ENCODE results near the gene PRKCD.
A peak's percentile ranks its signal among the peaks of the same experiment; 100 is the strongest.

PRKCD gene

GRCh38 chr3:53232641-53233377, 71.8 kb downstream of the PRKCD start:
- DNase-seq (ENCODE audit: low read depth), result no peak

DNA sequence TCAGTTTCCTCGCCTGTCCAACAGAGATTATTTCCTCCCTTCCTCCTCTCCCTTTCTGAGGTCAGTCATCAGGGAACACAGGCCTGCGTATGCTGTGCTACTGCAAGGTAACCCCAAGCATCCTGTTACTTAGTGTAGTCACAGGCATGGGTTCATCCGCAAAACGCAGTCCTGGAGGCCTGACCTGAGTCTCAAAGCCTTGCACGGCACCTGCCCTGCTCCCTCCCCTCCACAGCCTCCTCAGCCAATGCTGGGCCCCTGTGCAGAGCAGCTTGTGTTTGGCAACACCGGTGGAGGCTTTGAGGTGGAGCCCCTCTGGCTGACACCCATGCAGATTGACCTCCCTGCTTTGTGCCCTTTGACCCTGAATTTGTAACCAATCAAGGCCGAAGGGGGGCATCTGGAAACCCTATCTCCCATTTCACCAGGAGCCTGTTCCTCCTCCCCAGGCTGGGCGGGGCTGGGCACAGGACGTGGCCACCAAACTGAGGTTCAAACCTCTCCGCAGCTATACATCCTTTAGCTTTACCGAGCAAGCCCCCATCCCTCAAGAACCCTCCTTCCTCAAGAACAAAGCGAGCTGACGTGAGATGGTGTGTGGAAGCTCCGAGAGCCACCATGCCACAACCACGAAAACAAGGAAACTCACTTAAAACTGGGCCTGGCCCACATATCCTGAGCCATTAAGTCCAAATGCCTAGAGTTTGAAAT, 73.3 kb downstream of the PRKCD start:
- DNase-seq (ENCODE audit: low read depth), result no peak

- DNase-seq (ENCODE audit: low read depth), result no peak
Observed at GRCh38 chr3:53234841-53235232, 73.8 kb downstream of the PRKCD start.

DNA sequence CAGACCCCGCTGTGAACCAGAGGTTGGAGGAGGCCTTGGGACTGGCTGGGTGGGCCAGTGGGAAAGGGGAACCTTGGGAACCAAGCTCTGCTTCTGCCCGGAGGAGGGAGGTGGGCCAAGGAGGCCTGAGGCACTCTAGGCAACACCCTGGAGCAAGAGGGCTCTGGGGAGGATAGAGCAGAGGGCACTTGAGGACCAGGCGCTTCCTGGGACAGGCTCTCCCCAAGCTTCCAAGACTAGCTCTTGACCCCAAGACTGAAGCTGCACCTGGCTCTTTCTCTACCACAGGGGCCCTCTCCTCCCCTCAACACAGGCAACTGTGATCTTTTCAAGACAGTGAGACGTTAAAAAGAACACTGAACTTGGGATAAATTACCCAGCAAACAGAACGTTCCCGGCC, 74.5 kb downstream of the PRKCD start:
- no peak for DNase-seq (ENCODE audit: low read depth)

DNA sequence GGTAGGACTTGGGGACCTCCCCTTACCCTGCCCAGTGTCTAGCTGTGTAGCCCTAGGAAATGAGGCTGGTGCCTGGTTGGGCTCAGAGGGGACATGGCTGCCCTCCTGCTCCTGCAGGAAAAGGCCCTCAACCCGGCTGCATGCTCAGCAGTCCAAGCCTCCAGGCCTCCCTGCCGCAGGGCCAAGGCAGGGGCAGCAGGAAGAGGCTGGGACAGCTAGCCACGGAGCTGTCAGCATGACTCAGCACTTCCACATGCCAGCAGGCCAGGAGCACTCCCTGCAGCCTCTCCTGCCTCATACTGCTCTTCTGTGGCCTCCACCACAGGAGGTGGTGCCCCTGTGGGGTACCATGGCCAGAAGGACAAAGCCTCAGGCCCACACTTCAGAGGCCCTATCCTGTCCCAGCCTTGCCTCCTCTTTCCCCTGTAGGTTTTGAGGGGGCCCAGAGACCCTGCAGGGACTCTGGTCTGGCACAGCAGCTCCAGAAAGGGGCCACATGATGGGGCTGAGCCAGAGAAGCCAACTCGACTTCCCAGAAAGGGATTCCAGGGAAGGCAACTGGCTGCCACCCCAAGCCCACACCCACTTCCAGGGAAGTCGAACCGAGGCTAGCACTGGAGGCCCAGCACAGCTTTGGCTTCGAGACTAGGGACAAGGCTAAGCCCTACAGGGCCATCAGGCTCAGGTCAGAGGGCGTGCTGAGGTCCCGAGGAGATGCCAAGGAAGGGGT, 75.3 kb downstream of the PRKCD start:
- peak; percentile 89 for DNase-seq (ENCODE audit: low read depth)

DNA sequence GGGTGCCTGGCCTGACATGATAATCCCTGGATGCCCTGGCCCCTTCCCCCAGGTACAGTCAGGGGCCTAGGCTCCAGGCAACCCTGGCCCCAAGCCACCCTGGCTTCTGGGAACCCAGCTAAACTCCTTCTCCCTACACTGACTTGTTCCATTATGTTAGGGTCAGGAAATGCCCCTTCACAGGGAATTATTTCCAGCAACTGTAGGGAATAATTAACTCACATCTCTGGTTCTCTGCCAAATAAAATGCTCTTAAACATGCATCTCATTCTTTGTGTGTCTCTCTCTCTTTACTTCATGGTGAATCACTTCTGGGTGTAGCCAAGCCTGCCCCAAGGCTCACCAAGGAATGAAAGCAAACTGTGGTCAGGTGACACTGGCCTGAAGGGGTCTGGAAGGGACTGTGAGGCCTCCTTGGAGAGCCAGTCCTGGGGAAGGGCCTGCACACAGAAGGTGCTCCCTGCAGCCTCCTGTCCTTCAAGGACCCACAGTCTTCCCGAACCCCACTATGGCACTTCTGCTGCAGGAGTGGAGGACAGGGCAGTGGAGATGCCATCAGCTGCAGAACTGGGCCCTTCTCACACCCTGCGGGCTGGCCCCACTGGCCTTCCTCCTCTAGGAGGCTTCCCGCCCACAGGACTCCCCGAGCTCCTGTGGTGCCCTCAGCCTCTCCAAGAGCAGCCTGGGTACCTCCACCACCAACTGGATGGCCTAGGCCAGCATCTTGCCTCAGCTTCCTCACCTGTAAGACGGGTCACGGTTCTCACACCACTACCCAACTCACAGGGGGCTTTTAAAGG, 77.2 kb downstream of the PRKCD start:
- DNase-seq (ENCODE audit: low read depth), result peak; percentile 90

DNA sequence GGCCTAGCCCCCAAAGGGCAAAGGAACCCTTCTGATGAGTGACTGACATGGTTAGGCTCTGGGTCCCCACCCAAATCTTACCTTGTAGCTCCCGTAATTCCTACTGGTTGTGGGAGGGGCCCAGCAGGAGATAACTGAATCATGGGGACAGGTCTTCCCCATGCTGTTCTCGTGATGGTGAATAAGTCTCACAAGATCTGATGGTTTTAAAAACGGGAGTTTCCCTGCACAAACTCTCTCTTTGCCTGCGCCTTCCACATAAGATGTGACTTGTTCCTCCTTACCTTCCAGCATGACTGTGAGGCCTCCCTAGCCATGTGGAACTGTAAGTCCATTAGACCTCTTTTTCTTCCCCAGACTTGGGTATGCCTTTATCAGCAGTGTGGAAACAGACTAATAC, 77.9 kb downstream of the PRKCD start:
- DNase-seq (ENCODE audit: low read depth), result no peak

DNA sequence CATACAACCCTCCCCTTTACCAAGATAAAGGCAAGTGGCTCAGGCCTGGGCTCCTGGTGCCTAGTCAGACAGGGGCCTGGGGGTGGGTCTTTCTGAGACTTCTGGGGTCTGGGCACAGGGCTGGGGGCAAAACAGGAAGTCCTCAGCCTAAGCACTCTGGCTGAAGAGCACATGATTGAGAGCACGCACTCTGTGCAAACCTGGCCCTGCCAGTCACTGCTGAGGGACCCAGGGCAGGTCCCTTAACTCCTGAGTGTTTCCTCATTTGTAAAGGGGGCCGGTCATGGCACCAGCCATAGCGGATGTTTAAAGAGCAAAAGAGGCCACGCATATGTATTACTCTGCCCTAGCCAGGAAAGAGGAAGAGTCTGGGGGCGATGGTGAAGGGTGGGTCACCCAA, 78.8 kb downstream of the PRKCD start:
- no peak for DNase-seq (ENCODE audit: low read depth)

DNA sequence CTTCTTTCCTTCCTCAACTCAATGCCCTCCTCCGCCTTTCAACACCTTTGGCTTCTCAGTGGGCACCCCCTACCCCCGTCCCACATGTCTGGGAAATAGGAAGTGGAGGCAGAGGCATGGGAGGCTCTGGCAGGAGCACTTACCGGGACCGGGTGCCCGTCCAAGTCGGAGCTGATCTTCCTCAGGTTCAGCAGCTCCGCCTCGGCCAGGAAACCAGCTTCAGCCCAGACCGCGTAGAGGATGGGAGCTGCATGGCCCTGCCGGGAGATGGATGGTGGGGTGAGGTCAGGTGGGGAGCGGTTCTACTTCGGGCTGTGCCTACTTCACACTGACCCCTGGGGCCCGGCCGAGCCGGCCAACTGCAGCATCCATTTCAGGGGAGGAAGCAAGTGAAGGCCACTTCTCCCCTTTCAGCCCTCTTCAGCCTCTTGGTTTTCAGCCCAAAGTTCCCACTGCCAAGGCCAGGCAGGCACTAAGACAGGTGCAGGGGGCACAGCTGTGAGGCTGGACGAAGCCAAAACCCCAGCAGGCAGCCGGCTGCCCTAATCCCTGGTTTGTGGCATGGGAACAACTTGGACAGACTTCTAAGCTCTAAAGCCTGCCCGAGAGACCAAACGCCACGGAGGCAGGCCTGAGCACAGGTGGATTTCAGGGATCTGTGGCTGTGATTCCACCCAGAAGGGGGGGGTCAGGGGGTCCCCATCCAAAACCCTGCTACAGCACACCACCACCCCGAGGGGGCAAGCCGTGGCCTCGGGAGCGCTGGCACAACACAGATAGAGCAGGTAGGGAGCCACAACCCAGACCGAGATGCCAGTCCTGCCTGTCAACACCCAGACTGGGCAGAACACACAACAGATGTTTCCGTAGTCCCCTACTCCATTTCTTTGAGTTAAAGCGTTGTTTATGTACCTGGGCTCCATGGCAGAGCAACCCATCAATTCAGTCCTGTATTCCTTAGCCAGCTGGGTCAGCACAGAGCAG, 80.3 kb downstream of the PRKCD start:
- DNase-seq (ENCODE audit: low read depth), result no peak

- no peak for DNase-seq (ENCODE audit: low read depth)
Observed at GRCh38 chr3:53242155-53242554, 81.1 kb downstream of the PRKCD start.

All from amniotic epithelial cell (primary cell).